Measurements from ENCODE around the gene VEGFD. TPM values are rescaled to one million over a fixed set of nuclear protein-coding genes. Genes with fewer than 3 reads are reported as not detected.

The VEGFD gene
- total RNA-seq, 3 donors from 2014 or later (not counting 1 experiment from before 2014, with no cell fraction given), result not detected

DNA sequence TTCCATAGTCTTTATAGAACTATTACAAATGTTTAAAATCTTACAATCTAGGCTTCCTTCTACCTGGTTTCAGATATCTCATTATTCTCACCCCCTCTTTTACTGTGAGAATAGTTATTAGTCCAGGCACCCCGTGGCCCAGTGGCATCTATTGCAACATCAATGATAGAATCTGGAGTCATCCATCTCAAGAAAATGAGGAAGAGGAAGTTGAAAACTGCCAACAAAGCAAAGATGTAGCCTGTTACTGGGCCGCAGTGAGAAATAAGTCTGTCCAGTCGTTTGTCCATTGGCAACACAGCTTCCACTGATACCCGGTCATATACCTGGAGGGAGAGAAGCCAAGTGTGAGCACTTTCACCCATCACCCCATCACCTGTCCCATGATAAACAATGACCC lies 62.8 kb downstream of the VEGFD start:
- Mint-ChIP-seq H3K27me3 (ENCODE audit: low read depth in 2 of 2) (peaks cover 0 to 6% of the 10 kb centered on the region in 2 donors), H3K27ac (no peak overlapping the region), H3K4me1 (no peaks in the 10 kb centered on the region), H3K4me3 (no peak overlapping the region), H3K36me3 (peaks cover 7% of the 10 kb centered on the region), H3K9me3 (no peaks in the 10 kb centered on the region)
- 69% methylated on average over 4 of the region's 4 CpGs for WGBS (ENCODE audit: insufficient coverage)
- Histone ChIP-seq H3K27ac (ENCODE audit: low read length) (no peak overlapping the region), H3K9me3 (ENCODE audit: control insufficient read depth, insufficient read depth, low read length) (no peaks in the 10 kb centered on the region), H3K4me3 (ENCODE audit: low read length) (no peak overlapping the region), H3K4me1 (ENCODE audit: control insufficient read depth, insufficient read depth, low read length) (no peaks in the 10 kb centered on the region), H3K36me3 (ENCODE audit: control insufficient read depth, insufficient read depth, low read length) (peaks cover 8% of the 10 kb centered on the region), H3K27me3 (ENCODE audit: control insufficient read depth, insufficient read depth, low read length) (no peaks in the 10 kb centered on the region)
- DNase-seq, result no peak
- intact Hi-C loops (cut with micrococcal nuclease), result no loop called here
- TF ChIP-seq, protein P1, sequence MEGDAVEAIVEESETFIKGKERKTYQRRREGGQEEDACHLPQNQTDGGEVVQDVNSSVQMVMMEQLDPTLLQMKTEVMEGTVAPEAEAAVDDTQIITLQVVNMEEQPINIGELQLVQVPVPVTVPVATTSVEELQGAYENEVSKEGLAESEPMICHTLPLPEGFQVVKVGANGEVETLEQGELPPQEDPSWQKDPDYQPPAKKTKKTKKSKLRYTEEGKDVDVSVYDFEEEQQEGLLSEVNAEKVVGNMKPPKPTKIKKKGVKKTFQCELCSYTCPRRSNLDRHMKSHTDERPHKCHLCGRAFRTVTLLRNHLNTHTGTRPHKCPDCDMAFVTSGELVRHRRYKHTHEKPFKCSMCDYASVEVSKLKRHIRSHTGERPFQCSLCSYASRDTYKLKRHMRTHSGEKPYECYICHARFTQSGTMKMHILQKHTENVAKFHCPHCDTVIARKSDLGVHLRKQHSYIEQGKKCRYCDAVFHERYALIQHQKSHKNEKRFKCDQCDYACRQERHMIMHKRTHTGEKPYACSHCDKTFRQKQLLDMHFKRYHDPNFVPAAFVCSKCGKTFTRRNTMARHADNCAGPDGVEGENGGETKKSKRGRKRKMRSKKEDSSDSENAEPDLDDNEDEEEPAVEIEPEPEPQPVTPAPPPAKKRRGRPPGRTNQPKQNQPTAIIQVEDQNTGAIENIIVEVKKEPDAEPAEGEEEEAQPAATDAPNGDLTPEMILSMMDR (IDR thresholded peaks at IDR 0.05), result no peak
- peak in 2 of 3 donors; percentile 22 to 58 for ATAC-seq

DNA sequence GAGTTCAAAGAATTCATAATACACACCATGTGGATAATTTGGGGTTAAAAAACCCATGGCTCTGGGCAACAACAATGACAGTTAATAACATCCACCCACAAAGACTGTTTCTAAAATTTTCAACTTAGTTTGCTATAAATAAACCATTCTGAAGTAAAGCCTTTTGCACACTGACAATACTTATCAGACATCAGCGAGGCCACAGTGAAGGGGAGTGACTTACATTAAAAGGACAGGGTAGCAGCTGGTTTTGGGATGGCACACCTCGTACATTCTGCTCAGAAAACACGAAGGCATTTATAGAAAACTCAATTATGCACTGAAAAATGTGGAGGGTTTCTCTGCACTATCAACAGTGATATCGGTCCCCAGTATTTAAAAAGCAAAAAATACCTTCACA lies 63.9 kb downstream of the VEGFD start:
- no peak for DNase-seq
- no peaks in the 10 kb centered on the region for H3K27me3 ChIP-seq (ENCODE audit: control insufficient read depth, insufficient read depth, low read length)
- peaks cover 7% of the 10 kb centered on the region for H3K36me3 Mint-ChIP-seq
- peaks cover 8% of the 10 kb centered on the region for H3K36me3 ChIP-seq (ENCODE audit: control insufficient read depth, insufficient read depth, low read length)
- no peaks in the 10 kb centered on the region for H3K9me3 ChIP-seq (ENCODE audit: control insufficient read depth, insufficient read depth, low read length)
- H3K4me3 Mint-ChIP-seq, result no peak overlapping the region
- intact Hi-C loops (cut with micrococcal nuclease), result no loop called here
- H3K9me3 Mint-ChIP-seq, result no peaks in the 10 kb centered on the region
- no peak overlapping the region for H3K4me3 ChIP-seq (ENCODE audit: low read length)
- WGBS (ENCODE audit: insufficient coverage), result 100% methylated on average over 1 of the region's 4 CpGs
- no peak overlapping the region for H3K27ac ChIP-seq (ENCODE audit: low read length)
- H3K27me3 Mint-ChIP-seq (ENCODE audit: low read depth in 2 of 2), result peaks cover 0 to 6% of the 10 kb centered on the region in 2 donors
- no peak for ATAC-seq
- no peaks in the 10 kb centered on the region for H3K4me1 ChIP-seq (ENCODE audit: control insufficient read depth, insufficient read depth, low read length)
- H3K27ac Mint-ChIP-seq, result no peak overlapping the region
- H3K4me1 Mint-ChIP-seq, result no peaks in the 10 kb centered on the region
- TF ChIP-seq, protein P1 (IDR thresholded peaks at IDR 0.05), result no peak

DNA sequence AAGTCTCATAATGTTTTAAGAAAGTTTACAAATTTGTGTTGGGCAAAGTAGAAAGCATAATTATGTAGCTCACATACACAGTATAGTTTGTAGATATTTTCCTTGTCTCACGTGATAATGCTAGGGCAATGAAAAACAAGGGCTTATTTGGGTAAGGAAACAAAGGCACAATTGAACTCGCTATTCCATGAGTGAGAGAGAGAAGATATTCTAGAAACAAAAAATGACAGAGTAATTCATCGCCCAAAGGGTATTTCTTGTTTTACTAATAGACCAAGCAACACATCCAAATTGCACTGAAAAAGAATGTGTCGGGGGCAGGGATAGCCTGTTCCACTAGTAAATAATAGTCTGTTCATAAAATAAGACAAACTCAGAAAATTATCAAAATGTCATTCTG lies 65.1 kb downstream of the VEGFD start:
- Mint-ChIP-seq H3K9me3 (no peaks in the 10 kb centered on the region), H3K4me3 (no peak overlapping the region), H3K4me1 (no peaks in the 10 kb centered on the region), H3K27ac (no peak overlapping the region), H3K36me3 (no peaks in the 10 kb centered on the region), H3K27me3 (ENCODE audit: low read depth in 2 of 2) (no peaks in the 10 kb centered on the region)
- 100% methylated on average over 2 of the region's 4 CpGs for WGBS (ENCODE audit: insufficient coverage)
- Histone ChIP-seq H3K27ac (ENCODE audit: low read length) (no peak overlapping the region), H3K36me3 (ENCODE audit: control insufficient read depth, insufficient read depth, low read length) (peaks cover 8% of the 10 kb centered on the region), H3K9me3 (ENCODE audit: control insufficient read depth, insufficient read depth, low read length) (no peaks in the 10 kb centered on the region), H3K27me3 (ENCODE audit: control insufficient read depth, insufficient read depth, low read length) (no peaks in the 10 kb centered on the region), H3K4me1 (ENCODE audit: control insufficient read depth, insufficient read depth, low read length) (no peaks in the 10 kb centered on the region), H3K4me3 (ENCODE audit: low read length) (no peak overlapping the region)
- intact Hi-C loops (cut with micrococcal nuclease), result no loop called here
- TF ChIP-seq, protein P1 (IDR thresholded peaks at IDR 0.05), result no peak
- DNase-seq (no peak), ATAC-seq (no peak)

DNA sequence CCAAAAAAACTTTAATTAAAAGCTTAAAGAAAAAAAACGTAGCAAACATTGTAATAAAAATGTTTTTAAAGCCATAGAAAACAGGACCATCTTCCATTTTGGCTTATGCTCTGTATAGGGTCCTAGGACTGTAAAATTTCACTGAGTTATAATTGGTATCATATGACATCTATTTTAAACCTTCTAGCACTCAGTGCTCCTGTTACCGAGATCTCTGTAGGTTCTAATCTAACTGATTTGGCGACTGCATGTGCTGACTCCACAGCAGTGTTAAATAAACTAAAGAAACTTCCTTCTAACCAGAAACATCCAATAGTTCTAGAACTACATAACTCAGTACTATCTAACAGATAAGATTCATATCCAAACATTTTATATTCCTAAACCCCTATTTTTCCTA lies 68.7 kb downstream of the VEGFD start, which contains the start of gene ASB11:
TSS of gene ASB11 (minus strand) at position 132 of the 400 bp plus-strand sequence. CDS start at position 97, 35 bp downstream.
- H3K36me3 ChIP-seq (ENCODE audit: control insufficient read depth, insufficient read depth, low read length), result peaks cover 3% of the 10 kb centered on the region
- H3K27me3 ChIP-seq (ENCODE audit: control insufficient read depth, insufficient read depth, low read length), result no peaks in the 10 kb centered on the region
- TF ChIP-seq, protein P1 (IDR thresholded peaks at IDR 0.05), result no peak
- no peaks in the 10 kb centered on the region for H3K27me3 Mint-ChIP-seq (ENCODE audit: low read depth in 2 of 2)
- intact Hi-C loops (cut with micrococcal nuclease), result no loop called here
- DNase-seq (no peak), ATAC-seq (no peak)
- no peak within 1 kb of the TSS for H3K27ac ChIP-seq (ENCODE audit: low read length)
- no peaks in the 10 kb centered on the region for H3K4me1 Mint-ChIP-seq
- H3K9me3 ChIP-seq (ENCODE audit: control insufficient read depth, insufficient read depth, low read length), result no peaks in the 10 kb centered on the region
- H3K4me1 ChIP-seq (ENCODE audit: control insufficient read depth, insufficient read depth, low read length), result no peaks in the 10 kb centered on the region
- H3K4me3 ChIP-seq (ENCODE audit: low read length), result no peak within 1 kb of the TSS
- no peaks in the 10 kb centered on the region for H3K9me3 Mint-ChIP-seq
- no peak within 1 kb of the TSS for H3K4me3 Mint-ChIP-seq
- WGBS (ENCODE audit: insufficient coverage), result 91% methylated on average over 2 of the region's 3 CpGs
- H3K27ac Mint-ChIP-seq, result no peak within 1 kb of the TSS
- H3K36me3 Mint-ChIP-seq, result no peaks in the 10 kb centered on the region
